NCI-H2107 (cell line): ENCODE measurements around the gene PAN2.
"Not testable (repeated sequence)": the region's sequence is repeated elsewhere in the genome, so short reads cannot be mapped to it uniquely, and the experiment has no call there.

ENCODE experiments used
- DNase-seq: peaks from one replicate; lab custom pipeline; 2025; lab: John Stamatoyannopoulos, UW

Gene PAN2

DNA sequence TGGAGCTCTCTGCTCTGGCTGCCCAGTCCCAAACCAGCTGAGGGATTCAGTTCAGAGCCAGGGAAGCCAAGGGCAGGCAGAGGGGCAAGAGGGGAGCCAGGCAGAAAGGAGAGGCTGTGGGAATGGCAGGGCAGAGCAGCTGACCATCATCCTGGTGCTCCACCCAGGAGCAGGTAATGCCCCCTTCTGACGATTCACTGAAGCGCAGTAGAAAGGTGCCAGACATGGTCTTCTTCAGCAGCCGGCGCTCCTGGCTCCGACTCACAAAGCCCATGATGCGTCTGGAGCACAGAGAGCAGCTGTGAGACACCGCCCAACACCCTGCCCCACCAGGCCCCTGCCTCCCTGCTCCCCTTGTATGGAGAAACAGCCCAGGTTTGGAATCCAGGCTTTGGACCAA is 12.9 kb upstream of the PAN2 start:
- no peak for DNase-seq

DNA sequence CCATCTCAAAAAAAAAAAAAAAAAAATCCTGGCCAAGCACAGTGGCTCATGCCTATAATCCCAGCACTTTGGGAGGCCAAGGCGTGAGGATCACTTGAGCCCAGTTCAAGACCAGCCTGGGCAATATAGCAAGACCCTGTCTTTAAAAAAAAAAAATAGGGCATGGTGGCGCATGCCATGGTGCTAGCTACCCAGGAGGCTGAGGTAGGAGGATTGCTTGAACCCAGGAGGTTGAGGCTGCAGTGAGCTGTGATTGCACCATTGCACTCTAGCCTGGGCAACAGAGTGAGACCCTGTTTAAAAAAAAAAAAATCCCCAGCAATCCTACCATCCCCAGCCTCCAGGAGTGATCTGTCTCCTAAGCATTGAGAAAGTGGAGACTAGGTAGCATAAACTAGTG is 8.5 kb upstream of the PAN2 start:
- not testable (repeated sequence) for DNase-seq

- DNase-seq: no peak
Measured at GRCh38 chr12:56341616-56342015, 7.8 kb upstream of the PAN2 start.

- DNase-seq: no peak
Measured at GRCh38 chr12:56339158-56339422, 5.3 kb upstream of the PAN2 start.

GRCh38 chr12:56338308-56339157 is 4.7 kb upstream of the PAN2 start, which contains the start of gene IL23A:
Gene IL23A, plus strand, starts transcription at chr12:56338884. Its CDS starts 161 bp downstream, at chr12:56339045.
- DNase-seq: peak; percentile 73

DNA sequence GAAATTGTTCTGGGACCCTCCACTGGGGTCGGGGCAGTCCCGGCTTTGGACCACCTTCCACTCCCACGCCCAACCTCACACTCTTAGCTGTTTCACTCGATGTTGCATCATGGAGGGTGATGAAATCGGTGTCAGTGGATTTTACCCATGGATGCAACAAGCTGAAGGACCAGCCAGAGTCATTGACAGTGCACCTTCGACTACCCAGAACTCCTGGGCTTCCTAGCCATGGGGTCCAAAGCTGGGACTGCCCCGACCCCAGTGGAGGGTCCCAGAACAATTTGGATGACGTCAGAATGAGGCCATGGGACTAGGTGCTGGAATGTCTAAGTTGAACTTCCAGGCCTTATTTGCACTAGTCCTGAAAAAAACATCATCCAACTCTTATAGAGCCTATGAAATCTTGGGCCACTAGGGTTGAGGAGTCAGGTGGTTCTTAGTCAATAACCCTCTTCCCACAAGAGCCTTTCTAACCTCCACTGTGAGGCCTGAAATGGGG is 4.0 kb upstream of the PAN2 start:
- DNase-seq: no peak

DNA sequence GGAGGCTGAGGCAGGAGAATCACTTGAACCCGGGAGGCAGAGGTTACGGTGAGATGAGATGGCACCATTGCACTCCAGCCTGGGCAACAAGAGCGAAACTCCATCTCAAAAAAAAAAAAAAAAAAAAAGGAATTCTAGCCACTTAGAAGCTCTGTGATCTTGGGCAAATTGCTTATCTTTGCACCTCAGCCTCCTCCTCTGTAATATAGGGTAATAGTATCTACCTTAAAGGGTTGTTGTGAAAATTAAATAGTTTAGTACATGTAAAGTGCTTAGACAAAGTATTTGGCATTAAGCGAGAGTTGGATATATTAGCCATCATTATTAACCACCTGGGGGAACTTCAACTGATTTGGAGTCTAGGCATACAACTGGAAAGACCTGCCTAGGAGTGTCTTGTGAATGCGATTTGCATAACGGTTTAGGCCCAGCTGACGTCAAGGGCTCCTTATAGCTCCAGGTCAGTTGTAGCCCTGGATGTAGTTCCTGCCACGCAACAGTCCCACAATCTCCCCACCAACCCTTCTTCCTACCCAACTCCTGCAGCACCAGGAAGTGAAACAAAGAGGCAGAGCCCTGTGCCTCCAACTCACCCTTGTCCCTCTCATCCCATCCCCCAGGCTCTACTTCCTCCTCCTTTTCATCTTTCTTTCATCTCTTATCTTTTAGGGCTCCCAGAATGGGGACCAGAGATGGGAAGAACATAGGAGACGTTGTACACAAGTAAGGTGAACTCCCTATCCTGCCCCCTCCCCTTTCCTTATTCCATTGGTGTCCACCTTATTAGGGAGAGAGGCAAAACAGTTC is 2.8 kb upstream of the PAN2 start:
- DNase-seq: no peak

- not testable (repeated sequence) for DNase-seq
Measured at GRCh38 chr12:56335527-56335926, 1.7 kb upstream of the PAN2 start.

DNA sequence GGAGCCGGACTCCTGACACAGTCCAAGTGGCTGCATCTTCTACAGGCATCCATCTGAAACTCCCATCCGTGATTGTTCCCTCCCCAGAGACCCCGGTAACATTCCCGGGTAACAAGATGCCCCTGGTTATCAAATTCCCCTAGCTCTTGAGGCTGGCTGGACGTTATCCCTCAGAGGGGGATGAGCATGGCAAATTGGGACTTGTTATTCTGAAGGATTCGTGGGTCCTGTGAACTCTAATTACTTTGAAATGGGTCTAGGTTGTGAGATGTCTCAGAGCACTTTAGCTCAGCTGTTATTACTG is 642 bp upstream of the PAN2 start:
- DNase-seq: no peak

- no peak for DNase-seq
Measured at GRCh38 chr12:56333197-56333678, 562 bp downstream of the PAN2 start.

DNA sequence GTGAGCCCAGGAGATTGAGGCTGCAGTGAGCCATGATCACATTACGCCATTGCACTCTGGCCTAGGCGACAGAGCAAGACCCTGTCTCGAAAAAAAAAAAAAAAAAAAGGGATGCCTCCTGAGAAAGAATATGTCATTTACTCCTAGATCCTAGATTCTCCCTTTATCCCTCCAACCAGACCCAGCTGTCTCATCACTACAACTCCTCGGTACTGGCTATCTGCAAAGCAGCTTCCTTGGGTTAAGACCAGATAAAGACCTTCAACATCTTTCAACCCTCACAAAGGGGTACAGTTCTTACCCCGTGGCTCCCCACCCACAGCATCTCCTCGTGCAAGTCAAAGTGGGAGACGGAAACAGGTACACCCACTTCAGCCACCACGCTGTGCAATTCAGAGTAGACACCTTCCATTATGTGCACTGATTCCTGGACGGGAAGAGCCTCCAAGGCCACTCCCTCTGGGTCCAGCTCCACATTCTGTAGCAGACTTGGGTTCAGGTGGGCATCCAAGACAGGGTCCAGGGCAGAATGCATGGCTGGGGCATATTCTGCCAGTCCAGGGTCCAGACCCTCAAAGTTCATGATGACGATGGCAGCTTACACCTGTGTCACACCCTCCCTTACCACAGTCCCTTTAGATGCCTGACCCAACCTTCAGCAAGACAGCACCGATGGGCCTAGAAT is 1.1 kb downstream of the PAN2 start:
- no peak for DNase-seq

GRCh38 chr12:56330936-56331490 is 2.8 kb downstream of the PAN2 start:
- DNase-seq: no peak

DNA sequence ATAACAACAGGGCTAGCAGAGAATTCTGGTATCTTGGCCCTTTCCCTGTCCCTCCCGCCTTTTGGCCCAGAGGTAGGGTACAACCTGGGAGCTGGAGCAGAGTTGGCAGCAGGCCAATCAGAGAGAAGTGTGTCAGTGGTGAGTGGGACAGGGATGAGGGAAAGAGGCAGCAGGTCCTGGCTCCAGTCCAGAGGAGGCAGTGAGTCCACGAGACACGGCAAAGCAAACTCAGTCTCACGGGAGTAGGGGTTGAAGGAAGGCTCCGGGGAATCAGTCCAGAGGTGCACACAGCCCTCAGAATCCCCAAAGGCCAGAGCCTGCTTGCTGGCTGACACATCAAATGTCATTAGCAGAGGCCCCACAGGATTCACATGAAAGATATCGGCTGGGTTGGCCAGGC is 7.3 kb downstream of the PAN2 start:
- no peak for DNase-seq

- no peak for DNase-seq
Measured at GRCh38 chr12:56326126-56326525, 7.7 kb downstream of the PAN2 start.

DNA sequence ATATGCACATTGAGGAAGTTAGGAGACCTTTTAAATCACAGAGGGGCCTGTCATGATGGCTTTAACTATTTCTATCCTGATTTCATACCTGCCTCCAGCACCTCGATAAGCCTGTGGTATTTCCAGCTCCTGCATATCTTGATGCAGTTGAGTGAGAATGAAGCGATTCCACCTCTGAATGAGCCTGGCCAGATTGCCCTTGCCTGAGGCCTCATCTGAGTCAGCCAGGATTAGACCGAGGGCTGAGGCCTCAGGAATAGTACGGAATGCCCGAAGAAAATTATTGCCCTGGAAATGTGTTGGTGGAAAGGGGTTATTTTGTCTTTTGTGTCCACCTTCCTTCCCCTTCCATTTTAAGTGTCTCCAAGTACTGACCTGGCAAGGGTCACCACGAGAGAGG is 9.6 kb downstream of the PAN2 start:
- DNase-seq: no peak

GRCh38 chr12:56321610-56322009 is 12.2 kb downstream of the PAN2 start:
- DNase-seq: not testable (repeated sequence)

- DNase-seq: no peak
Measured at GRCh38 chr12:56321027-56321426, 12.8 kb downstream of the PAN2 start.

DNA sequence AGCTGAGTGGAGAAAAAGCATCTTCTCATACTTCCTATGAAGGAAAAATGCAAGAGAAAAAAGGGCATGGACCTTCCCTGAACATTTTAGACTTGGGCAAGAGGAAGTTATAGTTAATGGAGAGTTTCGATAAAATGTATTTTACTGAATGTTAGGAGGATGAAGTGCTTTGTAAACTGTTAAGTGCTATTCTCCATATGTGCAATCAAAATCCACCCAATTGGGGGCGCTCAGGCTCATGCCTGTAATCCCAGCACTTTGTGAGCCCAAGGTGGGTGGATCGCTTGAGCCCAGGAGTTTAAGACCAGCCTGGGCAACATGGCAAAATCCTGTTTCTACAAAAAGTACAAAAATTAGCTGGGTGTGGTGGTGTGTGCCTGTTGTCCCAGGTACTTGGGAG is 16.1 kb downstream of the PAN2 start:
- DNase-seq: no peak

DNA sequence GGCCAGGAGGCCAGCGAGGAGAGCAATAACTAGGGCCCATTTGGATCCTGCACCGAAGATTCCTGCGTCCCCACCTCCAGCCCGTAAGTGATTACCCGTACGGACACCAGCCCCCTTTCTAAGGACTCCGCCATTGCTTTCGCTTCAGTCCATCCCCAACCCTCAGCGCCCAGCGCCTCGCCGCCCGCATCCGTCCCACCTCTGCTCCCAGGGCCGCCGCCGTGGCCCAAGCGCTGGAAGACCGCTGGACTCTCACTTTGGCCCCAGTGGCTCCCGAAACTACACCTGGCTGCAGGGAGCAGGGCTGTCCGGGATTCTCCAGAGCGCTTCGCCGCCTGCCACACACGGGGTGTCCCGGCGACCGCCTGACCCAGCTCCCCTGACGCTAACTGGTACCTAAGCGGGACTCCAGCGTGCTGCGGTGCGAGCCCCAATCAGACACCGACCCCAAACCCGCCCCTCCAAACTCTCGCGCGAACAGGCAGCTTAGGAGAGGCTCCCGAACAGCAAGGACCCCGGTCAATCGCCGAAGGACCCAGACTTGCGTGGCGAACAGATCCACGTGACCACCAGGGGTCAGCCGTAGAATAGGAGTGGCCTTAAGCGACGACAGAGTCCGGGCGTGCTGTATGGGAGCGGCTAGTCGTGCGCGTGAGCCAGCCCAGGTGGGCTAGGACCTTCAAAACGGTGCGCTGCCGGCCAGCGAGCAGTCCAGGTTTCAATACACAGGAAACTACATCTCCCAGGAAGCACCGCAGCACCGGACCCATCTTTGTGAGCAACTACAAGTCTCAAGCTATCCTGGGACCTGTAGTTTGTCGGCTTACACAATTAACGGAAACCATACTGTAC is 18.0 kb downstream of the PAN2 start, which contains the start of gene CNPY2:
TSS of gene CNPY2 (minus strand) at position 367 of the 852 bp plus-strand sequence. CDS start 771 bp downstream, outside the sequence.
- DNase-seq: peak; percentile 91

DNA sequence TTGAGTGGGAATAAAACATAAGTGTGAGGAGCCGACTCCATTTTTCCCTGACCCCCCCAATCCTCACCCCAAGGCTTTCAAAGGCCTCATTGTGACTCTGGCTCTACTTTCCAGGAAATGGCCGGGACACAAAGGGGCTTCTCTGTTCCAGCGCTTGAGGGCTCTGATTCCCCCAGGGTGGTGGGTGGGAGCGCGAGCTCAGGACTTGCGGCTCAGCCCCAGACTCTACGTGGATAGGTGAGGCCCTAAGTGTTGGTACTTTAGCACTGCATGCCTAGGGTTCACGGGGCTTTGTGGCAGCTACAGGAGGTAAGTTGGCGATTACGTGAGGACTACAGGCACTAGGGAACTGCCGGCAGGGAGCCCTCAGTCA is 18.6 kb downstream of the PAN2 start:
- DNase-seq: no peak

- DNase-seq: no peak
Measured at GRCh38 chr12:56311003-56311402, 22.8 kb downstream of the PAN2 start.
